GM06990 (cell line): ENCODE results near the gene WDR82.

ENCODE experiments used
- DNase-seq: peaks from one replicate; pipeline ENCODE4 v3.0.0-alpha.2; 2011; ENCODE audit not compliant: insufficient read length; ENCODE audit errors: extremely low read depth
- H3K27me3 ChIP-seq: replicated peaks from 2 replicates; pipeline ENCODE4 v1.6.0; 2011; ENCODE audit warnings: low read length; ENCODE audit not compliant: control insufficient read depth, insufficient read depth
- H3K36me3 ChIP-seq: 2 replicates; pipeline ENCODE4 v1.5.1; 2011; ENCODE audit warnings: low read length; ENCODE audit not compliant: control insufficient read depth, insufficient read depth
- H3K4me3 ChIP-seq: replicated peaks from 2 replicates; pipeline ENCODE4 v1.5.1; 2011; ENCODE audit warnings: low read depth, mild to moderate bottlenecking, control low read depth, low read length
- TF ChIP-seq, protein P1 (sequence below): IDR thresholded peaks from 2 replicates; pipeline ENCODE4 v1.5.1; 2011; ENCODE audit warnings: low read length, control low read depth, mild to moderate bottlenecking, inconsistent platforms; ENCODE audit not compliant: insufficient read depth, poor library complexity, severe bottlenecking

WDR82 gene

GRCh38 chr3:52259035-52259434 lies 19.4 kb downstream of the WDR82 start:
- Histone ChIP-seq H3K36me3 (peaks cover 43% of the 10 kb centered on the region), H3K27me3 (no peaks in the 10 kb centered on the region), H3K4me3 (no peak overlapping the region)
- TF ChIP-seq, protein P1, sequence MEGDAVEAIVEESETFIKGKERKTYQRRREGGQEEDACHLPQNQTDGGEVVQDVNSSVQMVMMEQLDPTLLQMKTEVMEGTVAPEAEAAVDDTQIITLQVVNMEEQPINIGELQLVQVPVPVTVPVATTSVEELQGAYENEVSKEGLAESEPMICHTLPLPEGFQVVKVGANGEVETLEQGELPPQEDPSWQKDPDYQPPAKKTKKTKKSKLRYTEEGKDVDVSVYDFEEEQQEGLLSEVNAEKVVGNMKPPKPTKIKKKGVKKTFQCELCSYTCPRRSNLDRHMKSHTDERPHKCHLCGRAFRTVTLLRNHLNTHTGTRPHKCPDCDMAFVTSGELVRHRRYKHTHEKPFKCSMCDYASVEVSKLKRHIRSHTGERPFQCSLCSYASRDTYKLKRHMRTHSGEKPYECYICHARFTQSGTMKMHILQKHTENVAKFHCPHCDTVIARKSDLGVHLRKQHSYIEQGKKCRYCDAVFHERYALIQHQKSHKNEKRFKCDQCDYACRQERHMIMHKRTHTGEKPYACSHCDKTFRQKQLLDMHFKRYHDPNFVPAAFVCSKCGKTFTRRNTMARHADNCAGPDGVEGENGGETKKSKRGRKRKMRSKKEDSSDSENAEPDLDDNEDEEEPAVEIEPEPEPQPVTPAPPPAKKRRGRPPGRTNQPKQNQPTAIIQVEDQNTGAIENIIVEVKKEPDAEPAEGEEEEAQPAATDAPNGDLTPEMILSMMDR = no peak
- DNase-seq = no peak

DNA sequence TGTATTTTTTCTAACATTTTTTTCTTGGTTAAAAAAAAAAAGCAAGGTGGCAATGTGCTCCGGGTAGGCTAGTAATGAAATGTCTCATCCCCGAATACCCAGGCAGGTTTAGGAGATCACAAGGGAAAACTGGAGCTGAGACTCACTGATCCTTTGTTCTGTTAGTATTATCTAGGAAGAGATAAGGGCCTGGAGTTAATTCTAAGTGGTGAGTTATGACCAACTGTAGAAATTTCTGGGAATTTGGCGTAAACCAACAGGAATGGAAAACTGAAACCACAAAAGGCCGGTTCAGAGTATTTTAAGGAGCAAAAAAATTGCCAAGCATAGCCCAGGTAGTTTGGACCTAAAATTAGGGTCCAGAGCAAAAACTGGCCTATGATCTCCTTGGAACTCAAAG lies 20.5 kb downstream of the WDR82 start:
- no peak for DNase-seq
- H3K27me3 ChIP-seq = no peaks in the 10 kb centered on the region
- peaks cover 41% of the 10 kb centered on the region for H3K36me3 ChIP-seq
- no peak overlapping the region for H3K4me3 ChIP-seq
- TF ChIP-seq, protein P1 = no peak

GRCh38 chr3:52256622-52257021 lies 21.8 kb downstream of the WDR82 start:
- TF ChIP-seq, protein P1 = no peak
- DNase-seq = no peak
- Histone ChIP-seq H3K36me3 (peaks cover 35% of the 10 kb centered on the region), H3K27me3 (no peaks in the 10 kb centered on the region), H3K4me3 (no peak overlapping the region)

DNA sequence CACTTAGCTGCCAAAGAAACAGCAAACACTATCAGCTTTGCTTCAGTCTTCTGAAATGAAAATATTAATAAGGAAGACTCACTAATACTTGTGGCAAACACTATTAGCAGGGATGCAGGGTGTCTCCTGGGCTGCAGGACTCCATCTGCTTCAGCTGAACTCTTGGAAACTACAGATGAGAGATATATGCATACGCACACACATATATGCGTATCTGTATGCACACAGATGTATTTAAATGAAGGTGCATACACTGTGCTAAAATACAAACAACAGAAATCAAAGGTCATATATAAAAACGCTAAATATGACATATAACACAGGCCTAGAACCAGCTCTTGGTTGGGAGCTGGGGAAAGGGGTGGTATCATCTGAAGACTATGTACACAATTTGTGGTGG lies 22.3 kb downstream of the WDR82 start:
- H3K36me3 ChIP-seq = peaks cover 35% of the 10 kb centered on the region
- H3K27me3 ChIP-seq = no peaks in the 10 kb centered on the region
- TF ChIP-seq, protein P1 = no peak
- no peak for DNase-seq
- no peak overlapping the region for H3K4me3 ChIP-seq

GRCh38 chr3:52254608-52255007 lies 23.8 kb downstream of the WDR82 start:
- TF ChIP-seq, protein P1 = no peak
- no peak overlapping the region for H3K4me3 ChIP-seq
- no peaks in the 10 kb centered on the region for H3K27me3 ChIP-seq
- H3K36me3 ChIP-seq = peaks cover 38% of the 10 kb centered on the region
- DNase-seq = no peak

DNA sequence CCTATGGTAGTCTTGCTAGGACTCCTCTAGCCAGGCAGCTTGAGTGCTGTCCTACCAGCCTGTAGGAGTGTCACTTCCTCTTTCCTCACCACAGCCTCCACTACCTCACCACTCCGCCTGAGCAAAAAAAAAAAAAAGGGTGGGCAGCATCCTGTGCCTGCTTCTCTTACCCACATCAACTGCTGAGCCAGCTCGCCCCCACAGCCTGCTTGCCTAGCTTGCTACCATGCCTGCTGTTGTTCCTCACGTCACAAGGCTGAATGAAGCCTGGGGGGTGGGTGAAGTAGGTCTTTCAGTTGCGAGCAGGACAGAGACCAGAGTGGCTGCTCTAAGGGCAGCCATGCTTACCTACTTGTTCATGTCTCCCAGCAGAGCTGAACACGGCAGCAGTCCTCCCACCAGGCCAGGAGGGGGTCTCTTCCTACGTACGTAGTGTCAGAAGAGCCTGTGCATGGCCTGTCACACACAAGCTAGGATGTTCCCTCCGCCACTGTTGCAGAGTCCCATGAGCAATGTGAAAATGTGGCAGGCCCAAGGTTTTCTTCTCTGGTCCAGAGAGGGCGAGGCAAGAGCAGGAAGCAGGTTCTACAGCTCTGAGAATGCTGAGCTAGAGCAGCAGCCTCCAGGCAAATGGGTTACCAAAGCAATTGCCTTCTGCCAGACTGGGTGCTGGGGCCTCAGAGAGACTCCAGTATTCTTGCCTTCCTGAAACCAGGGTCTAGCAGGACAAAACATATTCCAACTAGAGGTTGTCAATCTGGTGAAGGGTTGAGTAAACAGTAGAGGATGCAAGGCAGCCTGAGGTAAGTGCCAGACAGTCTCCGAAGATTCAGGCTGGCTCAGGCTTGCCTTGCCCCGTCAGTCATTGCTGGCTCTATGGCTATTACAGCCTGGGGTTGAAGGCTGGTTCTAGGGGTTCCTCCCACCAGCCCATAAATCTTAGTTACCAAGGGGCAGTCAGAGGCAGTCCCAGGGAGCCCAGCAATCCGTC lies 24.8 kb downstream of the WDR82 start:
- peak; percentile 82 for DNase-seq
- no peaks in the 10 kb centered on the region for H3K27me3 ChIP-seq
- H3K4me3 ChIP-seq = no peak overlapping the region
- peaks cover 40% of the 10 kb centered on the region for H3K36me3 ChIP-seq
- TF ChIP-seq, protein P1 = no peak
